Keratinocyte (primary cell): ENCODE measurements around the gene BRF1.

Source experiments
- CTCF ChIP-seq, 3 experiments: IDR thresholded peaks in 1 of 3; conservative IDR thresholded peaks in 1 of 3; optimal IDR thresholded peaks in 1 of 3; 2 replicates in 2 of 3; 3 replicates in 1 of 3; pipeline versions ENCODE3 to v1.5.1; 2011; ENCODE audit warnings: low read length in 3 of 3, mild to moderate bottlenecking in 3 of 3, moderate library complexity in 2 of 3, control low read depth in 1 of 3, inconsistent platforms in 1 of 3; ENCODE audit not compliant: insufficient read depth in 2 of 3; ENCODE audit errors: extremely low read depth in 1 of 3
- EZH2 ChIP-seq: IDR thresholded peaks from one replicate; pipeline ENCODE4 v1.6.1; 2012; ENCODE audit warnings: inconsistent platforms, mild to moderate bottlenecking, low read length, moderate library complexity

- no peak for TF ChIP-seq CTCF (optimal IDR thresholded peaks at IDR 0.05 in 1 of 3, IDR thresholded peaks at IDR 0.05 in 1 of 3, conservative IDR thresholded peaks at IDR 0.05 in 1 of 3; ENCODE audit: extremely low read depth in 1 of 3, insufficient read depth in 2 of 3, low read length in 3 of 3)
- no peak for TF ChIP-seq EZH2
Measured at GRCh38 chr14:105216490-105217247, 84.1 kb downstream of the BRF1 start.
